Neural progenitor cell (in vitro differentiated cells): Measurements from ENCODE around the gene ACP3. TPM values are rescaled to one million over a fixed set of nuclear protein-coding genes. Genes with fewer than 3 reads are reported as not detected.

ENCODE experiments used
- DNase-seq: peaks from one replicate; pipeline ENCODE4 v3.0.0-alpha.2; 2016; ENCODE audit warnings: low spot score
- H2AFZ ChIP-seq: fragments of 200-600 bp; sonication (generic); replicated peaks from 2 replicates; pipeline ENCODE4 v1.6.1; 2016; ENCODE audit warnings: antibody characterized with exemption
- H3F3A ChIP-seq: fragments of 200-600 bp; sonication (generic); 2 replicates; pipeline ENCODE4 v1.6.1; 2016; ENCODE audit warnings: antibody characterized with exemption, low read depth
- H3K27ac ChIP-seq: fragments of 200-600 bp; sonication (generic); 2 replicates; pipeline ENCODE4 v1.5.1; 2016; ENCODE audit warnings: mild to moderate bottlenecking
- H3K27me3 ChIP-seq: fragments of 200-600 bp; sonication (generic); 2 replicates; pipeline ENCODE4 v1.6.1; 2016; ENCODE audit warnings: mild to moderate bottlenecking, moderate library complexity
- H3K36me3 ChIP-seq: fragments of 200-600 bp; sonication (generic); 2 replicates; pipeline ENCODE4 v1.5.1; 2016
- H3K4me1 ChIP-seq: fragments of 200-600 bp; sonication (generic); 2 replicates; pipeline ENCODE4 v1.6.1; 2016; ENCODE audit warnings: mixed run types
- H3K4me2 ChIP-seq: fragments of 200-600 bp; sonication (generic); 2 replicates; pipeline ENCODE4 v1.6.1; 2016
- H3K4me3 ChIP-seq: fragments of 200-600 bp; sonication (generic); 2 replicates; pipeline ENCODE4 v1.5.1; 2016
- H3K79me2 ChIP-seq: fragments of 200-600 bp; sonication (generic); 2 replicates; pipeline ENCODE4 v1.6.1; 2016; ENCODE audit warnings: low read depth
- H3K9ac ChIP-seq: fragments of 200-600 bp; sonication (generic); 2 replicates; pipeline ENCODE4 v1.6.1; 2016
- H3K9me3 ChIP-seq: fragments of 200-600 bp; sonication (generic); 2 replicates; pipeline ENCODE4 v1.5.1; 2016; ENCODE audit warnings: low read depth
- H4K20me1 ChIP-seq: fragments of 200-600 bp; sonication (generic); 2 replicates; pipeline ENCODE4 v1.6.1; 2016; ENCODE audit warnings: low read depth
- H3K27ac Mint-ChIP-seq: 3 replicates; pipeline ENCODE4 v1.8.0; 2021; ENCODE audit warnings: mixed read lengths
- H3K27me3 Mint-ChIP-seq: 2 replicates; pipeline ENCODE4 v1.8.0; 2022; ENCODE audit warnings: low read depth, mild to moderate bottlenecking, inconsistent platforms, moderate library complexity, mixed read lengths; ENCODE audit not compliant: insufficient read depth
- H3K36me3 Mint-ChIP-seq: 3 replicates; pipeline ENCODE4 v1.8.0; 2021; ENCODE audit warnings: mixed read lengths
- H3K4me1 Mint-ChIP-seq: 3 replicates; pipeline ENCODE4 v1.8.0; 2021; ENCODE audit warnings: mixed read lengths
- H3K4me3 Mint-ChIP-seq: 3 replicates; pipeline ENCODE4 v1.8.0; 2021; ENCODE audit warnings: mild to moderate bottlenecking, moderate library complexity, mixed read lengths
- H3K9me3 Mint-ChIP-seq: 3 replicates; pipeline ENCODE4 v1.8.0; 2020; ENCODE audit warnings: mixed read lengths
- EZH2 ChIP-seq: fragments of 200-600 bp; sonication (generic); IDR thresholded peaks from 2 replicates; pipeline ENCODE4 v1.6.1; 2017; ENCODE audit warnings: antibody characterized with exemption, mild to moderate bottlenecking, moderate library complexity
- EZH2phosphoT487 ChIP-seq: fragments of 200-600 bp; sonication (generic); IDR thresholded peaks from 2 replicates; pipeline ENCODE4 v1.6.1; 2017; ENCODE audit warnings: antibody characterized with exemption
- total RNA-seq: library from RNA; depleted of rRNA; stranded (reverse); fragments of >200 nt; gene quantifications from 2 replicates; pipeline ENCODE4 v1.2.3, GENCODE V29; 2015; ENCODE audit warnings: low replicate concordance
- TF ChIP-seq, protein P1 (sequence below): fragments of 200-600 bp; sonication (generic); IDR thresholded peaks from 2 replicates; pipeline ENCODE4 v1.5.1; 2017; ENCODE audit warnings: antibody characterized with exemption, mild to moderate bottlenecking

The ACP3 gene
- total RNA-seq, 1 donor from 2014 or later: not detected

DNA sequence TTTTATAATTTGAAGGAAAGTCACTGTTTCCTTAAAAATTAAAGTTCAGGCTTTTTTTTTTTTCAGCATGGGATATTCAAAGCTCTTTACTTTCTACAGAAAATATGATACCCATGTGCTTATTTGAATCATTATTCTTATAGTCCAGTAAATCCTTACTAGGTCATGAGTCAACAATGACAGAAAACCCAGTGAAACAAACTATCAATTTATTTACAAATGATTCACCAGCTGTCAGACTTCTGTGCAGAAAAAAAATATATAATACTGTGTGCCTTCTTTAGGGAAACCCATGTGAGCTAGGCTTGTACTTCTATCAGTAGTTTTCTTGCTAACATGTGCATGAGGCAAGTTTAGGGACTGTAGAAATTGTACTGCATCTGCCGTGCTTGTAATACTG is 1.2 kb downstream of the ACP3 start:
- Histone ChIP-seq H3K9ac (no peak overlapping the region), H3K4me2 (no peak overlapping the region), H3K27ac (no peak overlapping the region), H3K4me3 (no peak overlapping the region), H3K9me3 (no peaks in the 10 kb centered on the region), H2AFZ (no peak overlapping the region), H3K4me1 (peaks cover 12% of the 10 kb centered on the region), H4K20me1 (no peaks in the 10 kb centered on the region), H3F3A (peaks cover 16% of the 10 kb centered on the region), H3K27me3 (no peaks in the 10 kb centered on the region), H3K36me3 (no peaks in the 10 kb centered on the region), H3K79me2 (no peaks in the 10 kb centered on the region)
- Mint-ChIP-seq H3K4me1 (peaks cover 14% of the 10 kb centered on the region), H3K27me3 (peaks cover 3% of the 10 kb centered on the region), H3K27ac (no peak overlapping the region), H3K9me3 (peaks cover 3% of the 10 kb centered on the region), H3K36me3 (no peaks in the 10 kb centered on the region), H3K4me3 (no peak overlapping the region)
- no peak for DNase-seq
- TF ChIP-seq EZH2phosphoT487 (no peak), EZH2 (no peak)
- TF ChIP-seq, protein P1, sequence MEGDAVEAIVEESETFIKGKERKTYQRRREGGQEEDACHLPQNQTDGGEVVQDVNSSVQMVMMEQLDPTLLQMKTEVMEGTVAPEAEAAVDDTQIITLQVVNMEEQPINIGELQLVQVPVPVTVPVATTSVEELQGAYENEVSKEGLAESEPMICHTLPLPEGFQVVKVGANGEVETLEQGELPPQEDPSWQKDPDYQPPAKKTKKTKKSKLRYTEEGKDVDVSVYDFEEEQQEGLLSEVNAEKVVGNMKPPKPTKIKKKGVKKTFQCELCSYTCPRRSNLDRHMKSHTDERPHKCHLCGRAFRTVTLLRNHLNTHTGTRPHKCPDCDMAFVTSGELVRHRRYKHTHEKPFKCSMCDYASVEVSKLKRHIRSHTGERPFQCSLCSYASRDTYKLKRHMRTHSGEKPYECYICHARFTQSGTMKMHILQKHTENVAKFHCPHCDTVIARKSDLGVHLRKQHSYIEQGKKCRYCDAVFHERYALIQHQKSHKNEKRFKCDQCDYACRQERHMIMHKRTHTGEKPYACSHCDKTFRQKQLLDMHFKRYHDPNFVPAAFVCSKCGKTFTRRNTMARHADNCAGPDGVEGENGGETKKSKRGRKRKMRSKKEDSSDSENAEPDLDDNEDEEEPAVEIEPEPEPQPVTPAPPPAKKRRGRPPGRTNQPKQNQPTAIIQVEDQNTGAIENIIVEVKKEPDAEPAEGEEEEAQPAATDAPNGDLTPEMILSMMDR: no peak

DNA sequence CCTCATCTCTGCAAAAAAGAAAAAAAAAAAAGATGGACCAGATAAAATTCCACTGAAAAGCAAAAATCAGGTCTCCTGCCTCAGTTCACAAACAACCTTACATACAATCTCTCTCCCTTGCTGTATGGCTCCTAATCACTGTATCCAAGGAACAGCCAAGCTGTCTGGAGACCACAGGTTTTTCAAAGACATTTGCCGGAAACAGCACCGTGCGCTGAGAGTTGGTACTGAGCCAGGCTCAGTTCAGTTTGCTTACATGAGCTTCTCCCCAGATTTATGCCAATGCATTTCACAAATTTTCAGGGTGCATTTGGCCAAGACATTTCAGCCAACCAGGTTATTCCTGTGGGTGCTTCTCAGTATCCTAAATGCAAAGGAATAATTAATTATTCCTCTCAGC is 4.1 kb downstream of the ACP3 start:
- Histone ChIP-seq H3K4me2 (no peak overlapping the region), H3K9me3 (no peaks in the 10 kb centered on the region), H3K27me3 (no peaks in the 10 kb centered on the region), H3F3A (peaks cover 16% of the 10 kb centered on the region), H3K79me2 (no peaks in the 10 kb centered on the region), H3K4me1 (peaks cover 12% of the 10 kb centered on the region), H3K27ac (no peak overlapping the region), H4K20me1 (no peaks in the 10 kb centered on the region), H2AFZ (no peak overlapping the region), H3K9ac (no peak overlapping the region), H3K4me3 (no peak overlapping the region), H3K36me3 (no peaks in the 10 kb centered on the region)
- Mint-ChIP-seq H3K27me3 (peaks cover 3% of the 10 kb centered on the region), H3K4me3 (no peak overlapping the region), H3K9me3 (peaks cover 3% of the 10 kb centered on the region), H3K36me3 (no peaks in the 10 kb centered on the region), H3K4me1 (peaks cover 14% of the 10 kb centered on the region), H3K27ac (no peak overlapping the region)
- TF ChIP-seq EZH2: no peak
- TF ChIP-seq EZH2phosphoT487: no peak
- TF ChIP-seq, protein P1: no peak
- DNase-seq: no peak

DNA sequence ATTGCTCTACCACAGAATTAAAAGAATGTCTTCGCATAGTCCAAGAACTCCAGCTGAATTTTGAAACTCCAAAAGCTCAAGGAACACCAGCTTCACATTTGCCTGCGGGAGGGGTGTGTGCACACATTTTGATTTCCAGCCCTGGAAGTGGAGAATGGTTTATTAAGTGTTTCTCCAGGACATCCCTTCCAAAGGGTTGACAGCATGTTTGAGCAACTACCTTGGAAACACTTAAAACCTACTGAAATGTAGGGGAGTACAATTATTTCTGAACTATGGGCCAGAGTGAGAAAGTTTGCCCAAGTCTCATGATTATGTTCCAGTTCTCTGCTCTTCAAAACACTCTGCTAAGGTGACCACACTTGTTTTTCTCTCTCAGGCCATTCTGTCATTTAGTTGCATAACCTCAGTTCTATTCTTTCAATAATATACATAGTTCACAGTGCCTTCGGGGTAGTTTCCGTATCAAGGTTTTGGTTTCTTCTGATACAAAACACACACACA is 7.9 kb downstream of the ACP3 start:
- Histone ChIP-seq H3K27me3 (no peaks in the 10 kb centered on the region), H3K36me3 (no peaks in the 10 kb centered on the region), H2AFZ (no peak overlapping the region), H3K9ac (no peak overlapping the region), H3K27ac (no peak overlapping the region), H3K4me2 (no peak overlapping the region), H3K4me3 (no peak overlapping the region), H3F3A (peaks cover 2% of the 10 kb centered on the region), H3K9me3 (no peaks in the 10 kb centered on the region), H3K79me2 (no peaks in the 10 kb centered on the region), H3K4me1 (no peaks in the 10 kb centered on the region), H4K20me1 (no peaks in the 10 kb centered on the region)
- no peaks in the 10 kb centered on the region for H3K9me3 Mint-ChIP-seq
- H3K4me1 Mint-ChIP-seq: peaks cover 3% of the 10 kb centered on the region
- H3K4me3 Mint-ChIP-seq: no peak overlapping the region
- DNase-seq: no peak
- H3K27ac Mint-ChIP-seq: no peak overlapping the region
- TF ChIP-seq, protein P1: no peak
- no peak for TF ChIP-seq EZH2phosphoT487
- TF ChIP-seq EZH2: no peak
- peaks cover 3% of the 10 kb centered on the region for H3K27me3 Mint-ChIP-seq
- H3K36me3 Mint-ChIP-seq: no peaks in the 10 kb centered on the region
